GM12878 (cell line): ENCODE measurements around the gene TNRC6B. TPM values are rescaled to one million over a fixed set of nuclear protein-coding genes. Genes with fewer than 3 reads are reported as not detected.

Experiments used
- ATAC-seq: fragments of 200-7000 bp; cut with Tn5 transposase; 3 replicates; pipeline ENCODE4 v1.9.1; 2020; ENCODE audit warnings: mild to moderate bottlenecking, moderate library complexity
- BruUV-seq: library from RNA; stranded (reverse); fragments of 400-500 nt; replicated peaks from 2 replicates; lab custom pipeline; 2021; lab: Mats Ljungman, UMichigan
- CTCF ChIA-PET: fragments of 300-600 bp; sonication (Branson Sonifier 250); formaldehyde crosslinking; extraction: SDS; loops from one replicate; lab custom pipeline; 2021; ENCODE audit warnings: inconsistent platforms; lab: Yijun Ruan, JAX
- POLR2A ChIA-PET: fragments of 350-600 bp; formaldehyde crosslinking; extraction: SDS; loops from one replicate; lab custom pipeline; 2021; ENCODE audit warnings: inconsistent platforms; lab: Charles Lee
- RAD21 ChIA-PET: fragments of 300-600 bp; sonication (Branson Sonifier 250); formaldehyde crosslinking; loops from one replicate; lab custom pipeline; 2023; ENCODE audit warnings: antibody characterized with exemption; ENCODE audit not compliant: unreplicated experiment; lab: Charles Lee
- SMC1A ChIA-PET: fragments of 300-600 bp; sonication (Branson Sonifier 250); formaldehyde crosslinking; loops from one replicate; lab custom pipeline; 2023; ENCODE audit not compliant: unreplicated experiment, uncharacterized antibody; lab: Charles Lee
- DNase-seq: peaks from one replicate; pipeline ENCODE4 v3.0.0-alpha.2; 2011; ENCODE audit warnings: low read depth, low spot score
- FAIRE-seq: peaks from 3 replicates; lab custom pipeline; 2011; peaks lifted over from hg19 to GRCh38; lab: Jason Lieb, UNC
- H2AFZ ChIP-seq: 2 replicates; pipeline ENCODE4 v1.6.0; 2011; ENCODE audit warnings: low read depth, low read length, control low read depth; ENCODE audit not compliant: control insufficient read depth
- H3K27ac ChIP-seq: 2 replicates; pipeline ENCODE4 v1.5.1; 2011; ENCODE audit warnings: control low read depth; ENCODE audit not compliant: control insufficient read depth, insufficient read depth
- H3K27me3 ChIP-seq, 2 experiments: replicated peaks in 1 of 2; 2 replicates each; pipeline versions ENCODE4 v1.6.0 to v1.6.1; 2011; ENCODE audit warnings: low read length in 1 of 2; ENCODE audit not compliant: control insufficient read depth in 2 of 2, insufficient read depth in 2 of 2
- H3K36me3 ChIP-seq, 2 experiments: 2 replicates each; pipeline ENCODE4 v1.5.1; 2011; ENCODE audit warnings: low read length in 1 of 2; ENCODE audit not compliant: control insufficient read depth in 2 of 2, insufficient read depth in 2 of 2
- H3K4me1 ChIP-seq: 2 replicates; pipeline ENCODE4 v1.6.1; 2011; ENCODE audit warnings: mild to moderate bottlenecking, low read length, moderate library complexity, mixed read lengths; ENCODE audit not compliant: control insufficient read depth, insufficient read depth
- H3K4me2 ChIP-seq: 2 replicates; pipeline ENCODE4 v1.6.0; 2011; ENCODE audit warnings: control low read depth; ENCODE audit not compliant: control insufficient read depth, insufficient read depth
- H3K4me3 ChIP-seq: fragments of 200-600 bp; sonication (generic); 2 replicates; pipeline ENCODE4 v1.5.1; 2016
- H3K79me2 ChIP-seq: 2 replicates; pipeline ENCODE4 v1.6.0; 2011; ENCODE audit warnings: low read length; ENCODE audit not compliant: control insufficient read depth, insufficient read depth
- H3K9ac ChIP-seq: 2 replicates; pipeline ENCODE4 v1.8.0; 2011; ENCODE audit warnings: low read length, control low read depth, mixed read lengths; ENCODE audit not compliant: control insufficient read depth, insufficient read depth
- H3K9me3 ChIP-seq: replicated peaks from 3 replicates; pipeline ENCODE4 v1.5.1; 2011; ENCODE audit warnings: mild to moderate bottlenecking, low read length; ENCODE audit not compliant: control insufficient read depth, insufficient read depth
- H4K20me1 ChIP-seq: 2 replicates; pipeline ENCODE4 v1.6.0; 2011; ENCODE audit not compliant: control insufficient read depth, insufficient read depth
- BACH1 ChIP-seq: fragments of 450-650 bp; IDR thresholded peaks from 2 replicates; pipeline ENCODE4 v1.6.1; 2017; ENCODE audit warnings: mild to moderate bottlenecking, borderline replicate concordance
- BHLHE40 ChIP-seq, 2 experiments: fragments of 450-650 bp in 1 of 2; IDR thresholded peaks; 2 replicates each; pipeline ENCODE4 v1.6.1; 2011 to 2017; ENCODE audit warnings: low read depth in 2 of 2, borderline replicate concordance in 1 of 2, improper control_type of control experiment in 1 of 2, low read length in 1 of 2, mild to moderate bottlenecking in 1 of 2
- CREM ChIP-seq: IDR thresholded peaks from 2 replicates; pipeline ENCODE4 v1.6.1; 2014; ENCODE audit warnings: antibody characterized with exemption, low read depth
- DPF2 ChIP-seq: fragments of 450-650 bp; IDR thresholded peaks from 2 replicates; pipeline ENCODE4 v1.6.1; 2017; ENCODE audit warnings: mild to moderate bottlenecking
- EGR1 ChIP-seq, 2 experiments: IDR thresholded peaks; 1 replicate in 1 of 2; 2 replicates in 1 of 2; pipeline ENCODE4 v1.6.1; 2011 to 2012; ENCODE audit warnings: low read depth in 2 of 2, low read length in 2 of 2, borderline replicate concordance in 1 of 2, mild to moderate bottlenecking in 1 of 2, moderate library complexity in 1 of 2
- HDGF ChIP-seq: fragments of 450-650 bp; IDR thresholded peaks from 2 replicates; pipeline ENCODE4 v1.6.1; 2016; ENCODE audit warnings: antibody characterized with exemption
- IKZF2 ChIP-seq, 2 experiments: fragments of 450-650 bp; IDR thresholded peaks; 2 replicates each; pipeline ENCODE4 v1.6.1; 2017; ENCODE audit warnings: mild to moderate bottlenecking in 2 of 2, moderate library complexity in 2 of 2
- JUNB ChIP-seq: IDR thresholded peaks from 2 replicates; pipeline ENCODE4 v1.6.1; 2016; ENCODE audit warnings: antibody characterized with exemption, mild to moderate bottlenecking
- LARP7 ChIP-seq: fragments of 450-650 bp; IDR thresholded peaks from 2 replicates; pipeline ENCODE4 v1.6.1; 2017; ENCODE audit warnings: mild to moderate bottlenecking
- MXI1 ChIP-seq: fragments of 150-350 bp; IDR thresholded peaks from 2 replicates; pipeline ENCODE4 v1.6.1; 2011; ENCODE audit warnings: low read depth, mild to moderate bottlenecking, inconsistent platforms, low read length, improper control_type of control experiment
- NBN ChIP-seq: fragments of 450-650 bp; IDR thresholded peaks from 2 replicates; pipeline ENCODE4 v1.6.1; 2016
- RCOR1 ChIP-seq: conservative IDR thresholded peaks from 2 replicates; pipeline ENCODE4 v1.6.1; 2012; ENCODE audit warnings: low read depth, low read length, improper control_type of control experiment
- YBX1 ChIP-seq: fragments of 450-650 bp; IDR thresholded peaks from 2 replicates; pipeline ENCODE4 v1.6.1; 2016; ENCODE audit warnings: antibody characterized with exemption
- ZNF274 ChIP-seq: IDR thresholded peaks from one replicate; pipeline ENCODE4 v1.8.0; 2011; ENCODE audit not compliant: insufficient read length, insufficient read depth
- WGBS: methylation state at CpG from one replicate; pipeline ENCODE4 v1.1.6; 2016; ENCODE audit warnings: low lambda C conversion rate; ENCODE audit not compliant: insufficient replicate concordance, insufficient coverage; ENCODE audit errors: missing lambda C conversion rate; 5-methylcytosine and 5-hydroxymethylcytosine counted together
- in situ Hi-C: fragments of 300-500 bp; cut with MboI; formaldehyde crosslinking; loops from 9 replicates; pipeline ENCODE4 v1.14.3; 2018; ENCODE audit warnings: mixed read lengths
- intact Hi-C: fragments of 100-400 bp; cut with micrococcal nuclease; formaldehyde crosslinking; loops from one replicate; pipeline ENCODE4 v1.14.2; 2022; ENCODE audit not compliant: unreplicated experiment
- polyA plus RNA-seq, 11 experiments: library from polyadenylated mRNA; depleted of rRNA in 4 of 11; unstranded in 6 of 11; stranded (reverse) in 5 of 11; fragments of >200 nt; fragmentation: Nextera tagmentation in 4 of 11; fragmentation: Illumina TruSeq in 1 of 11; extraction: Ambion mirVana in 4 of 11; extraction: Trizol in 1 of 11; gene quantifications; 1 replicate in 1 of 11; 2 replicates in 10 of 11; pipeline versions ENCODE4 v1.2.1 to v1.2.3, GENCODE V29; 2011 to 2016; ENCODE audit warnings: inconsistent platforms in 2 of 11, missing spikeins in 2 of 11, low read depth in 1 of 11
- total RNA-seq, 4 experiments: library from RNA; depleted of rRNA in 3 of 4; stranded (reverse); fragments of >200 nt in 3 of 4; fragmentation: Illumina TruSeq in 1 of 4; extraction: Trizol in 1 of 4; gene quantifications; 2 replicates each; pipeline versions ENCODE4 v1.2.1 to v1.2.3, GENCODE V29; 2013 to 2021
- TF ChIP-seq, protein P1 (sequence below): fragments of 450-650 bp; IDR thresholded peaks from 2 replicates; pipeline ENCODE4 v1.6.1; 2017; ENCODE audit warnings: low read depth, mild to moderate bottlenecking, moderate library complexity
- TF ChIP-seq, protein P2 (sequence below): IDR thresholded peaks from 2 replicates; pipeline ENCODE4 v1.6.1; 2012; ENCODE audit warnings: improper control_type of control experiment, low read depth, low read length; ENCODE audit not compliant: insufficient replicate concordance
- TF ChIP-seq, protein P3 (sequence below): fragments of 150-350 bp; IDR thresholded peaks from 2 replicates; pipeline ENCODE4 v1.6.1; 2016; ENCODE audit warnings: low read depth, low read length

TNRC6B gene
- total and polyA plus RNA-seq, 10 of the 15 experiments (the other 5 are each of a cell fraction or from before 2014, with no cell fraction given): 3.6 to 32.8 (median 16.4) TPM

DNA sequence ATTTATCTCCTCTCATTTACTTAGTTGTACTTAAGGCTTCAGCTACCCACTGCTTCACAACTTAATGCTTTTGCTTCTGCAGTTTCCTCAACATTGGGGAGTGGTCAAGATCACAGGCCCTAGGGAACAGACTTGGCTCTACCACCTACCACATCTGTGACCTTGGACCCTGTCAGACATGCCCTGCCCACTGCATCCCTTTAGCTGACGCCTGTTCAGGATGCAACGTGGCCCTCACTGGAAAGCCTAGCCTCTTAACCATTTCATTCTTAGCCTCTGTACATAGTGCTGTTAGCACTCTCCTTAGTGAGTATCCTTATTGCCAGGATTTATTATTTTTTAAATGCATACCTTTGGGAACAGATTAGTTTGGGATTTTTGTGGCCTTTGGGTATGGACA lies 34.4 kb downstream of the TNRC6B start:
- peaks cover 55% of the 10 kb centered on the region for H3K79me2 ChIP-seq
- 100% methylated on average over 2 of the region's 2 CpGs for WGBS
- TF ChIP-seq, protein P1, sequence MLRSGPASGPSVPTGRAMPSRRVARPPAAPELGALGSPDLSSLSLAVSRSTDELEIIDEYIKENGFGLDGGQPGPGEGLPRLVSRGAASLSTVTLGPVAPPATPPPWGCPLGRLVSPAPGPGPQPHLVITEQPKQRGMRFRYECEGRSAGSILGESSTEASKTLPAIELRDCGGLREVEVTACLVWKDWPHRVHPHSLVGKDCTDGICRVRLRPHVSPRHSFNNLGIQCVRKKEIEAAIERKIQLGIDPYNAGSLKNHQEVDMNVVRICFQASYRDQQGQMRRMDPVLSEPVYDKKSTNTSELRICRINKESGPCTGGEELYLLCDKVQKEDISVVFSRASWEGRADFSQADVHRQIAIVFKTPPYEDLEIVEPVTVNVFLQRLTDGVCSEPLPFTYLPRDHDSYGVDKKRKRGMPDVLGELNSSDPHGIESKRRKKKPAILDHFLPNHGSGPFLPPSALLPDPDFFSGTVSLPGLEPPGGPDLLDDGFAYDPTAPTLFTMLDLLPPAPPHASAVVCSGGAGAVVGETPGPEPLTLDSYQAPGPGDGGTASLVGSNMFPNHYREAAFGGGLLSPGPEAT: no peak
- TF ChIP-seq NBN (no peak), EGR1 (IDR thresholded peaks at IDR 0.05; ENCODE audit: borderline replicate concordance in 1 of 2, low read depth in 2 of 2, low read length in 2 of 2) (no peak), IKZF2 (IDR thresholded peaks at IDR 0.05) (no peak), RCOR1 (no peak), YBX1 (no peak), ZNF274 (no peak), HDGF (no peak), BACH1 (no peak), LARP7 (no peak), BHLHE40 (IDR thresholded peaks at IDR 0.05; ENCODE audit: borderline replicate concordance in 1 of 2, low read depth in 2 of 2, low read length in 1 of 2) (no peak), CREM (no peak), DPF2 (no peak), JUNB (no peak), MXI1 (no peak)
- TF ChIP-seq, protein P2, sequence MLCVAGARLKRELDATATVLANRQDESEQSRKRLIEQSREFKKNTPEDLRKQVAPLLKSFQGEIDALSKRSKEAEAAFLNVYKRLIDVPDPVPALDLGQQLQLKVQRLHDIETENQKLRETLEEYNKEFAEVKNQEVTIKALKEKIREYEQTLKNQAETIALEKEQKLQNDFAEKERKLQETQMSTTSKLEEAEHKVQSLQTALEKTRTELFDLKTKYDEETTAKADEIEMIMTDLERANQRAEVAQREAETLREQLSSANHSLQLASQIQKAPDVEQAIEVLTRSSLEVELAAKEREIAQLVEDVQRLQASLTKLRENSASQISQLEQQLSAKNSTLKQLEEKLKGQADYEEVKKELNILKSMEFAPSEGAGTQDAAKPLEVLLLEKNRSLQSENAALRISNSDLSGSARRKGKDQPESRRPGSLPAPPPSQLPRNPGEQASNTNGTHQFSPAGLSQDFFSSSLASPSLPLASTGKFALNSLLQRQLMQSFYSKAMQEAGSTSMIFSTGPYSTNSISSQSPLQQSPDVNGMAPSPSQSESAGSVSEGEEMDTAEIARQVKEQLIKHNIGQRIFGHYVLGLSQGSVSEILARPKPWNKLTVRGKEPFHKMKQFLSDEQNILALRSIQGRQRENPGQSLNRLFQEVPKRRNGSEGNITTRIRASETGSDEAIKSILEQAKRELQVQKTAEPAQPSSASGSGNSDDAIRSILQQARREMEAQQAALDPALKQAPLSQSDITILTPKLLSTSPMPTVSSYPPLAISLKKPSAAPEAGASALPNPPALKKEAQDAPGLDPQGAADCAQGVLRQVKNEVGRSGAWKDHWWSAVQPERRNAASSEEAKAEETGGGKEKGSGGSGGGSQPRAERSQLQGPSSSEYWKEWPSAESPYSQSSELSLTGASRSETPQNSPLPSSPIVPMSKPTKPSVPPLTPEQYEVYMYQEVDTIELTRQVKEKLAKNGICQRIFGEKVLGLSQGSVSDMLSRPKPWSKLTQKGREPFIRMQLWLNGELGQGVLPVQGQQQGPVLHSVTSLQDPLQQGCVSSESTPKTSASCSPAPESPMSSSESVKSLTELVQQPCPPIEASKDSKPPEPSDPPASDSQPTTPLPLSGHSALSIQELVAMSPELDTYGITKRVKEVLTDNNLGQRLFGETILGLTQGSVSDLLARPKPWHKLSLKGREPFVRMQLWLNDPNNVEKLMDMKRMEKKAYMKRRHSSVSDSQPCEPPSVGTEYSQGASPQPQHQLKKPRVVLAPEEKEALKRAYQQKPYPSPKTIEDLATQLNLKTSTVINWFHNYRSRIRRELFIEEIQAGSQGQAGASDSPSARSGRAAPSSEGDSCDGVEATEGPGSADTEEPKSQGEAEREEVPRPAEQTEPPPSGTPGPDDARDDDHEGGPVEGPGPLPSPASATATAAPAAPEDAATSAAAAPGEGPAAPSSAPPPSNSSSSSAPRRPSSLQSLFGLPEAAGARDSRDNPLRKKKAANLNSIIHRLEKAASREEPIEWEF: no peak
- TF ChIP-seq, protein P3, sequence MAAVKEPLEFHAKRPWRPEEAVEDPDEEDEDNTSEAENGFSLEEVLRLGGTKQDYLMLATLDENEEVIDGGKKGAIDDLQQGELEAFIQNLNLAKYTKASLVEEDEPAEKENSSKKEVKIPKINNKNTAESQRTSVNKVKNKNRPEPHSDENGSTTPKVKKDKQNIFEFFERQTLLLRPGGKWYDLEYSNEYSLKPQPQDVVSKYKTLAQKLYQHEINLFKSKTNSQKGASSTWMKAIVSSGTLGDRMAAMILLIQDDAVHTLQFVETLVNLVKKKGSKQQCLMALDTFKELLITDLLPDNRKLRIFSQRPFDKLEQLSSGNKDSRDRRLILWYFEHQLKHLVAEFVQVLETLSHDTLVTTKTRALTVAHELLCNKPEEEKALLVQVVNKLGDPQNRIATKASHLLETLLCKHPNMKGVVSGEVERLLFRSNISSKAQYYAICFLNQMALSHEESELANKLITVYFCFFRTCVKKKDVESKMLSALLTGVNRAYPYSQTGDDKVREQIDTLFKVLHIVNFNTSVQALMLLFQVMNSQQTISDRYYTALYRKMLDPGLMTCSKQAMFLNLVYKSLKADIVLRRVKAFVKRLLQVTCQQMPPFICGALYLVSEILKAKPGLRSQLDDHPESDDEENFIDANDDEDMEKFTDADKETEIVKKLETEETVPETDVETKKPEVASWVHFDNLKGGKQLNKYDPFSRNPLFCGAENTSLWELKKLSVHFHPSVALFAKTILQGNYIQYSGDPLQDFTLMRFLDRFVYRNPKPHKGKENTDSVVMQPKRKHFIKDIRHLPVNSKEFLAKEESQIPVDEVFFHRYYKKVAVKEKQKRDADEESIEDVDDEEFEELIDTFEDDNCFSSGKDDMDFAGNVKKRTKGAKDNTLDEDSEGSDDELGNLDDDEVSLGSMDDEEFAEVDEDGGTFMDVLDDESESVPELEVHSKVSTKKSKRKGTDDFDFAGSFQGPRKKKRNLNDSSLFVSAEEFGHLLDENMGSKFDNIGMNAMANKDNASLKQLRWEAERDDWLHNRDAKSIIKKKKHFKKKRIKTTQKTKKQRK: no peak

More for the DNA sequence above, 34.4 kb downstream of the TNRC6B start:
- Histone ChIP-seq H3K27ac (no peak overlapping the region), H3K4me1 (peaks cover 56% of the 10 kb centered on the region), H3K9ac (no peak overlapping the region), H3K36me3 (no peaks in the 10 kb centered on the region; a peak in 1 of 4 replicates), H2AFZ (no peak overlapping the region), H3K4me2 (no peak overlapping the region), H3K9me3 (no peaks in the 10 kb centered on the region), H4K20me1 (no peaks in the 10 kb centered on the region), H3K27me3 (no peaks in the 10 kb centered on the region), H3K4me3 (no peak overlapping the region)
- SMC1A ChIA-PET: interaction anchor here (1.1 to 1.4 kb wide), 2 partner anchors 10 to 12 kb away, joined by 3 read pairs; no protein-coding TSS in a partner anchor
- in situ Hi-C loops: no loop called here
- no TSS peak for BruUV-seq
- FAIRE-seq: no peak
- CTCF ChIA-PET: no interaction called here
- RAD21 ChIA-PET: no interaction called here
- intact Hi-C loops: no loop called here
- ATAC-seq: no peak
- POLR2A ChIA-PET: no interaction called here
- no peak for DNase-seq
